Measurements from ENCODE around the gene RFX2. TPM values are rescaled to one million over a fixed set of nuclear protein-coding genes. Genes with fewer than 3 reads are reported as not detected.

The RFX2 gene
- total RNA-seq, 1 experiment from 2014 or later, result 10.5 TPM

GRCh38 chr19:5948752-5949564 is 161.3 kb downstream of the RFX2 start:
- Histone ChIP-seq H3K9ac (ENCODE audit: low read length) (no peak overlapping the region), H3K4me3 (ENCODE audit: low read length) (no peak overlapping the region), H3K9me2 (replicated peaks; ENCODE audit: low read length) (no peaks in the 10 kb centered on the region), H3K27ac (ENCODE audit: low read length) (no peak overlapping the region), H3K9me3 (ENCODE audit: low read length) (no peaks in the 10 kb centered on the region), H4K20me1 (ENCODE audit: low read length) (peaks cover 41% of the 10 kb centered on the region), H3K36me3 (ENCODE audit: low read depth, low read length) (peaks cover 25% of the 10 kb centered on the region), H3K27me3 (ENCODE audit: low read length) (no peaks in the 10 kb centered on the region), H3K4me2 (ENCODE audit: low read length) (no peak overlapping the region), H3K79me2 (ENCODE audit: low read length) (peaks cover 97% of the 10 kb centered on the region), H2AFZ (ENCODE audit: low read length) (no peak overlapping the region), H3K4me1 (ENCODE audit: insufficient read depth, low read length) (no peaks in the 10 kb centered on the region), H3F3A (ENCODE audit: low read length, unreplicated experiment) (no peaks in the 10 kb centered on the region)
- ChIA-PET CTCF (no interaction called here), POLR2A (ENCODE audit: unreplicated experiment) (no interaction called here)
- ATAC-seq, result no peak
- TF ChIP-seq EZH2phosphoT487 (IDR thresholded peaks at IDR 0.05; ENCODE audit: borderline replicate concordance, low read length) (no peak), EZH2 (IDR thresholded peaks at IDR 0.05; ENCODE audit: low read length, unreplicated experiment) (no peak), CTCF (conservative IDR thresholded peaks at IDR 0.05; ENCODE audit: low read depth, low read length) (no peak)
- intact Hi-C loops (cut with micrococcal nuclease), result no loop called here
- no TSS peak for BruUV-seq (replicated peaks)
- no peak for DNase-seq

GRCh38 chr19:5947435-5947834 is 162.9 kb downstream of the RFX2 start:
- H3K4me2 ChIP-seq (ENCODE audit: low read length), result no peak overlapping the region
- no peaks in the 10 kb centered on the region for H3F3A ChIP-seq (ENCODE audit: low read length, unreplicated experiment)
- H3K36me3 ChIP-seq (ENCODE audit: low read depth, low read length), result peaks cover 25% of the 10 kb centered on the region
- ATAC-seq (no peak), DNase-seq (no peak)
- no peaks in the 10 kb centered on the region for H3K27me3 ChIP-seq (ENCODE audit: low read length)
- no peaks in the 10 kb centered on the region for H3K4me1 ChIP-seq (ENCODE audit: insufficient read depth, low read length)
- H3K9ac ChIP-seq (ENCODE audit: low read length), result no peak overlapping the region
- TF ChIP-seq EZH2 (IDR thresholded peaks at IDR 0.05; ENCODE audit: low read length, unreplicated experiment), result no peak
- no peak for TF ChIP-seq CTCF (conservative IDR thresholded peaks at IDR 0.05; ENCODE audit: low read depth, low read length)
- no peak for TF ChIP-seq EZH2phosphoT487 (IDR thresholded peaks at IDR 0.05; ENCODE audit: borderline replicate concordance, low read length)
- H3K9me3 ChIP-seq (ENCODE audit: low read length), result no peaks in the 10 kb centered on the region
- ChIA-PET POLR2A (ENCODE audit: unreplicated experiment) (no interaction called here), CTCF (interaction anchor here (0.7 kb wide), 1 partner anchor 23 kb away, joined by 5 read pairs; no protein-coding TSS in a partner anchor)
- intact Hi-C loops (cut with micrococcal nuclease), result no loop called here
- H3K79me2 ChIP-seq (ENCODE audit: low read length), result peaks cover 96% of the 10 kb centered on the region
- no peak overlapping the region for H2AFZ ChIP-seq (ENCODE audit: low read length)
- no TSS peak for BruUV-seq (replicated peaks)
- H3K4me3 ChIP-seq (ENCODE audit: low read length), result no peak overlapping the region
- no peaks in the 10 kb centered on the region for H3K9me2 ChIP-seq (replicated peaks; ENCODE audit: low read length)
- no peak overlapping the region for H3K27ac ChIP-seq (ENCODE audit: low read length)
- H4K20me1 ChIP-seq (ENCODE audit: low read length), result peaks cover 27% of the 10 kb centered on the region; the same call in 1 of the 2 replicates

- H3K79me2 ChIP-seq (ENCODE audit: low read length), result peaks cover 63% of the 10 kb centered on the region
- H3K27me3 ChIP-seq (ENCODE audit: low read length), result no peaks in the 10 kb centered on the region
- no peak overlapping the region for H3K27ac ChIP-seq (ENCODE audit: low read length)
- H3K4me2 ChIP-seq (ENCODE audit: low read length), result no peak overlapping the region
- ChIA-PET CTCF (no interaction called here), POLR2A (ENCODE audit: unreplicated experiment) (no interaction called here)
- no peak overlapping the region for H2AFZ ChIP-seq (ENCODE audit: low read length)
- H3K9me2 ChIP-seq (replicated peaks; ENCODE audit: low read length), result no peaks in the 10 kb centered on the region
- no peak for TF ChIP-seq EZH2phosphoT487 (IDR thresholded peaks at IDR 0.05; ENCODE audit: borderline replicate concordance, low read length)
- no peak for TF ChIP-seq EZH2 (IDR thresholded peaks at IDR 0.05; ENCODE audit: low read length, unreplicated experiment)
- no peak for TF ChIP-seq CTCF (conservative IDR thresholded peaks at IDR 0.05; ENCODE audit: low read depth, low read length)
- no peaks in the 10 kb centered on the region for H3K9me3 ChIP-seq (ENCODE audit: low read length)
- no peak overlapping the region for H3K4me3 ChIP-seq (ENCODE audit: low read length)
- peaks cover 40% of the 10 kb centered on the region for H3K36me3 ChIP-seq (ENCODE audit: low read depth, low read length)
- DNase-seq (no peak), ATAC-seq (no peak)
- no peak overlapping the region for H3K9ac ChIP-seq (ENCODE audit: low read length)
- peaks cover 13% of the 10 kb centered on the region; the same call in 1 of the 2 replicates for H4K20me1 ChIP-seq (ENCODE audit: low read length)
- H3F3A ChIP-seq (ENCODE audit: low read length, unreplicated experiment), result no peaks in the 10 kb centered on the region
- intact Hi-C loops (cut with micrococcal nuclease), result no loop called here
- no TSS peak for BruUV-seq (replicated peaks)
- H3K4me1 ChIP-seq (ENCODE audit: insufficient read depth, low read length), result no peaks in the 10 kb centered on the region
Measured at GRCh38 chr19:5943623-5944022, 166.7 kb downstream of the RFX2 start.

Data from PC-3 (cell line).